HG03457 (cell line): Measurements from ENCODE around the gene PCNX2.

ENCODE experiments used
- ATAC-seq: cut with Tn5 transposase; IDR thresholded peaks from one replicate; pipeline ENCODE4 v1.9.1; 2021; ENCODE audit warnings: moderate number of reproducible peaks; ENCODE audit not compliant: unreplicated experiment

Gene PCNX2, protein sequence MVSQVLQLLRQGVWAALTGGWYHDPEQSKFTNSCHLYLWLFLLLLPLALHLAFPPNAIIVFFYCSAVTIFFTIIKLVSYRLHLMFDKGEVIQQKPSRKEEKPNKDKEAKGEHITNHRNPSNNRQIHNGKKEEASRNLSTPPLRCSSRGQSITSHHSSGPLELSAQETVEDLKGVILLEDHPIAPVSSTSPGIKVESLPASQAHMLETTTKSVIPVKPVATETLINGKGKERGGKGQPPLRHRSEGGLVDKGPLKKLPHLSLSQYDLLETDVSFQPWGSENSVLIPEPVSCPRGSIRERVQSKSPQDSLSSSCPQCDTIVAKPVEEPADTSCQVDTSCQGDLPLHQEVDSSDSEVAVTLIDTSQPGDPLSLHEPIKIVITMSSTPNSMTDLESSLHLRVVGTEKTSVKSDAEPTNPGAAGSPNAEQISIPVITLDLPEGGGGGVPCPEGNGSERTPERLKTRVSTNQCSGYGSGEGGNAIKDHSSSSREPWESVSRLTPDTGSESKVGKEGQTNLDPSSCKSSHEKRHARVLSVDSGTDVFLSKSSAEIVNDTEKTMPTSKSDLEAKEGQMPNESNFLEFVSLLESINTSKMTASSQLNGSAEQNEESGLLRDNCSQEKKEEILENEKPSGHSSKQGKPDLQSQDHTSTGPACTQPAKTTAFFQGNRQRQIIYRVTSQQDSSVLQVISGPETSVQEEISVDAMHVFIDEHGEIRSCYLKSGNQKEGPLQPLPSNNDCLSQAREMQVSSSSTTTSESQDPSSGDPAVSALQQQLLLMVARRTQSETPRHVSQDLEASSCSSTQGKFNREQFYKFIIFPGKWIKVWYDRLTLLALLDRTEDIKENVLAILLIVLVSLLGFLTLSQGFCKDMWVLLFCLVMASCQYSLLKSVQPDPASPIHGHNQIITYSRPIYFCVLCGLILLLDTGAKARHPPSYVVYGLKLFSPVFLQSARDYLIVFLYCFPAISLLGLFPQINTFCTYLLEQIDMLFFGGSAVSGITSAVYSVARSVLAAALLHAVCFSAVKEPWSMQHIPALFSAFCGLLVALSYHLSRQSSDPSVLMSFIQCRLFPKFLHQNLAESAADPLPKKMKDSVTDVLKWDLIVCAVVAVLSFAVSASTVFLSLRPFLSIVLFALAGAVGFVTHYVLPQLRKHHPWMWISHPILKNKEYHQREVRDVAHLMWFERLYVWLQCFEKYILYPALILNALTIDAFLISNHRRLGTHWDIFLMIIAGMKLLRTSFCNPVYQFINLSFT (N-terminal part only)

DNA sequence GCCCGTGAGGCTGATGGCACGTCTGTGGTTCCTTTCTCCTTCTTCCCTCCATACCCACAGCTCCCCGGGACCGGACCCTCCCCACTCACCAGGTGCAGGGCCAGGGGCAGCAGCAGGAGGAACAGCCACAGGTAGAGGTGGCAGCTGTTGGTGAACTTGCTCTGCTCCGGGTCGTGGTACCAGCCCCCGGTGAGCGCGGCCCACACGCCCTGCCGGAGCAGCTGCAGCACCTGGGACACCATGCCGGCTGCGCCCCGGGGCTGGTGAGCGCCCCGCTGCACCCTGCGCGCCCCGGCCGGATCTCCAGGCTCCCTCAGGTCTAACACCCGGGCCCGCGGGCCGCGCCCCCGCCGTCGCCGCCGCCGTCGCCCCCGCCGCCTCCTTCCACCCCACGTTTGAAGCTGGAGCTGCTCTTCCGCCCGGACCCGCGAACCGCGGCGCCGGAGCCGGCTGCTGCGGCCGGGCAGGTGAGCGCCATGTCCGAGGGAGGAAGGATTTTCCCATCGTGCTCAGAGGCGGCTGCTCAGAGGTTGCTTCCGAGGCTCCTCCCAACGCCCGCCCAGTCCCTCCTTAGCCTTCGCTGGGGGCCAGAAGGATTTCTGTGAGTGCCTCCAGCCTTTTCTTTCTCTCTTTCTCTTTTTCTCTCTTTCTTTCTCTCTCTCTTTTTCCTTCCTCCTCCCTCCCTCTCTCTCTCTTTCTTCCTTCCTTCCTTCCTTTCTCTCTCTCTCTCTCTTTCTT is at the start of gene PCNX2:
PCNX2 (minus strand) TSS at position 489 of the 738 bp plus-strand sequence; CDS start at position 242, 247 bp downstream.
- peak; percentile 96 for ATAC-seq

DNA sequence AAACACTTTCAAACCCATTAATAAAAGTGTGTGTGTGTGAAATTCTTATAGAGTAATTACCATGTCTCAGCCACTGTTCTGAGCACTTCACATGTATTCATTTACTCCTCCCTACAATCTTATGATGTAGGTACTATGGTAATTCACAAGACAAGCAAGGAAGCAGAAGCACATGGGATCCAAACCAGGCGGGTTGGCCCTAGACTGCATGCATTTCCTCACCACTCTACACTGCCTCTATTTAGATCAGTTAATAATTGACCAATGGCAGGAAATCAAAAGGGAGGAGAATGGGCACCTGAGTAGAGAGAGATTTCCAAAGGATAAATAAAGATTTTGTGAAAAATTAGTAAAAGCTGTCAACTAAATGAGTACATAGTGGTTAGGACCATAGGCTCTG is 47.7 kb upstream of the PCNX2 start:
- no peak for ATAC-seq

DNA sequence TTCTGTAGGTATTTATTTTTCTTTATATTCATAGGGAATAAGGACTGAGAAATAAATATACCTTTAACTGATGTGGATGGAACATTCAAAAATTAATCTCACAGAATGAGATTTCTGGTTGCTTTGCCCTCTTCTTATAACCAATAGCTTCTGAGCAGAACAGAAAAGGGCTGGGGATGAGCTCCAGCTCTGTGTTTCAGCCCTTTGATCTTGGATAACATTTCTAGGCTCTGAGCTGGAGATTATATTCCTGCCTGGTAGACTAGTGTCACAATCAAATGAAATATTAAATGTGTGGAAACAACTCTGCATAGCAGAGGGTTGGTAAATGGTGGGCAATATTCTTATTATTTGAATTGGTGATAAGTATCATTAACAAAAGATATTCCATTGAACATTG is 46.6 kb upstream of the PCNX2 start:
- no peak for ATAC-seq

DNA sequence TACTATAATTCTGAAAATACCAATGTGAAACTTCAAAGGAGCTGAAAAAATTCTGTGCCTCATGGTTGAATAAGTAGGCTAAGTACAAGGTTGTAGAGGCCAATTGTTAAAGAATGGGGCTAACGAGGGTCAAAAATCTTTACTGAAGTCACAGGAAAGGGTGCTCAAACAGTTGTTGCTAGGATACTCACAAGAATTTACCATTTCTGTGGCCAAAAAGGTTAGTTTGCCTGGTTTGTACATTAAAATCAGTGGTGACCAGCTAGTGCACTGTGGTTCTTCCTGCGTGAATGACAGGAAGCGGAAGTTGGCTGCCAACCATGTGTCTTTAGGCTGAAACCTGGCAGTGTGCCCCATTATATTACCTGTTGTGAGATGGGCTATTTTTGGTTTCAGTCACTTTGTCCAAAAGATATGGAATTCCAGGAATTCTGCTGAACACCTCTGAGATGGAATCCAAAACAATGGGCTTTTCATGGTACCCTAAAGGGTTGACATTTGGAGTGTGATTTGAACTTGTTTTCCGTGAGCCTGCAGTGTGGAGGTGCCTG is 45.5 kb upstream of the PCNX2 start:
- no peak for ATAC-seq

DNA sequence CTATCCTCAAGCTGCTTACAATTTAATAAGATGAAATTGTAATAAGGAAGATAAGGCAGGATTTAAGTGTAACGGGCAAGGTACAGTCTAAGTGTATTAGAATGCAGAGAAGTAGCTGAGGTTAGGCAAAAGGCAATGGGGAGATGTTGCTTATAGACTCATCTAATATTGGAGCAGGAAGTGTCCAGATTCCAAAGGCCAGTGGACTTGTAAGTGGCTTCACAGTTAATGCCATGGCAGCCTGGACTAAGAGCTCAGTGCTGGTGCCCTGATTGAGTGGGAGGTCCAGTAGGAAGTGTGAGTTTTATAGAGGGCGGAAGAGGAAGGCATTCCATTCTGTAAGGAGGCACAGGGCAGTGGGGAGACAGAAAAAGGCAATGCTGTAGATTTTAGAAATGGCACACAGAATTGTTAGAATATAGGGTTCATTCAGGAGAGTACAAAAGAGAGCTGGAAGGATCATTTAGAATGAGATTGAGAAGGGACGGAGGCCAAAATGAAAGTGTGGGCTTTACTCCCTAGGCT is 44.6 kb upstream of the PCNX2 start:
- no peak for ATAC-seq

DNA sequence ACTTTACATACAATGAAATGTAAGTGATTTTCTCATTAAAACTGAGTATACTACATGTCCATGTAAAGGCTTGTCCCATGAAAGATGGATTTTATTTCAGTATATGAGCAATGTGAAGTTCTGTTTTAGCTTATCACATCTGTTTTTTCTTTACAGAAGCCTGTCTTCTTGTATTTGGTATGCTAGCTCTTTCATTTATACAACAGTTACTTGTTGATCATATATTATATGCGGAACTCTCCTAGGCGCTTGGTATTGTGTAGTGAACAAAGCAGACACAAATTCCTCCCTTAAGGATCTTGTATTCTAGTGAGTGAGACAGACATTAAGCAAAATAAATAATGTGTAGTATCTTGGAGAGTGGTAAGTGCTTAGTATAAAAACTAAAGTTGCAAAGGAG is 42.6 kb upstream of the PCNX2 start:
- ATAC-seq = no peak

DNA sequence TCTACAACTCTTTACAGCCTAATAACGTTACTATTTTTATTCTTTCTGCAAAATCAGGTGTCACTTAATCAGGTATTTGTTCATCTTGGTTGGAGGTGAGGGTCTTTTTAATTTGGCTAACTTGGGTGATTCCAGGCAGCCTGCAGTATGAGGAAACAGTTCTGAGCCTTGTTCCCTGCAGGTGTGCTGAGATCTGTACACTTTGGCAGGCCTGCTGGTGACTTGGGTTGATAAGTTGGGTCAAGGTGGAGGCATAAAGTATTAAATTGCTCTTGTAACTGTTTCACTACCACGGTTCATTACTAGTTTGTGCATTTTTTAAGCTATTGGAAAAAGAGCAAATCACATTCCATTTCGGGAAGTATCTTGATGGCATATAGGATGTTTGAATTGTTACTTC is 42.0 kb upstream of the PCNX2 start:
- no peak for ATAC-seq

DNA sequence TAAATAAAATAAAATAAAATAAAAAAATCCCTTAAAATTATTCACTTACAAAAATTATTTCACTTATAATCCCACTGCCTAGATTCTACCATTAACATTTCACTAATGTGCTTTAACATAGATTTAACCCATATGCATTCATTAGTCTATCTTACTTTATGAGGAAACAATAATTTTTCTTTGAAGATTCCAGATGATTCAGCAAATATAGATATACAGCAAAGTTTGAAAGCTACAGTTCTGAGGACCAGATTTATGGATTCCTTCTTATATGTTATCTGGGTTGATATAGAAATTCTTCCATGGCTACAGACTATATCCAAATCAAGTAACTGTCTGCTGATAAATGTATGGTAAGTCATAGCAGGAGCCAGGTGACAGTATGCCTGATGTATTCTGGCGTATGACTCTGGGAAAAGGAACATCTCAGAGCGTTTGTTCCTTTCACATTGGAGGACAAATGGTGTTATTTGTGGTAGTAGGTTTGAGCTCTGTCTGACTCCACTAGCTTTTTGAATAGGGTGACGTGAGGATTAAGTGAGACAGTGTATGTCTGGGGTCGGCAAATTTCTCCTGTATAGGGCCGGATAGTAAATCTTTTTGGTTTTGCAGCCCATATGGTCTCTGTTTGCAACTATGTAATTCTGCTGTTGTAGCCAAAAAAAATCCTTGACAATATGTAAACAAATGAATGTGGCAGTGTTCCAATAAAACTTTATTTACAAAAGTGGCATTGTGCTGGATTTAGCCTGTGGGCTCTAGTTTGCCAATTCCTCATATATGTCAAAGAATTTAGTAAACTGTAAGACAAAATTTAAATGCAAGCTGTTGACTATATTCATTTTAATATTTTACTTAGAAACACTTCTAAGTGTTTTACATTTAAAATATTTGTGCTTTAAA is 41.3 kb upstream of the PCNX2 start:
- no peak for ATAC-seq

DNA sequence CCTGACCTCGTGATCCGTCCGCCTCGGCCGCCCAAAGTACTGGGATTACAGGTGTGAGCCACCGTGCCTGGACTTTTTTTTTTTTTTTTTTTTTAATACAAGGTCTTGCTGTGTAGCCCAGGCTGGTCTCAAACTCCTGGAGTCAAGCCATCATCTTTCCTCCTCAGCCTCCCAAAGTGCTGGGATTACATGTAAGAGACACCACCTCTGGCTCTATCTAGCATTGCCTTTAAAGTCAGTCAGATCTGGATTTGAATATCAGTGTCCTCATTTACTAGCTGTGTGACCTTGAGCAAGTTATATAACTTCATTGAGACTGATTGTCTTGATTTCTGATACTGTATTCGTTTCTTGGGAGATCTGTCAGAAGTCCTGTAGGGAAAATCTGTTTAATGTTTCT is 38.6 kb upstream of the PCNX2 start:
- ATAC-seq = no peak

DNA sequence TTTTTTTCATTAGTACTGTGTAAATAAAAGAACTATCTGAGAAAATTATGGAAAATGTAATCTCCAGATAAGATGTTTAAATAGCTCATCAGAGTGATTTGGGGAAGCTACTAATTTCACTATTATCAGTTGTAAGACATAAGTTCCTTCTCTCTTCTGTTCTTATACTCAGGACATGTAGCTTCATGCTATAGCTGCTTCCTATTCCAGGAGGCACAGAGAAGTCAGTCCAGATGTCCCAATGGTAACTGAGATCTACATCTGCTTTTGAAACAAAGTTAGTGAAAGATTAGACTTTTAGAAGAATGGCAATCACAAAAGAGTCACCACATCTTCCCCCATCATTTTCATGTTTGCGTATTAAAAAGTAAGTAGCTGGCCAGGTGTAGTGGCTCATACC is 37.6 kb upstream of the PCNX2 start:
- no peak for ATAC-seq

DNA sequence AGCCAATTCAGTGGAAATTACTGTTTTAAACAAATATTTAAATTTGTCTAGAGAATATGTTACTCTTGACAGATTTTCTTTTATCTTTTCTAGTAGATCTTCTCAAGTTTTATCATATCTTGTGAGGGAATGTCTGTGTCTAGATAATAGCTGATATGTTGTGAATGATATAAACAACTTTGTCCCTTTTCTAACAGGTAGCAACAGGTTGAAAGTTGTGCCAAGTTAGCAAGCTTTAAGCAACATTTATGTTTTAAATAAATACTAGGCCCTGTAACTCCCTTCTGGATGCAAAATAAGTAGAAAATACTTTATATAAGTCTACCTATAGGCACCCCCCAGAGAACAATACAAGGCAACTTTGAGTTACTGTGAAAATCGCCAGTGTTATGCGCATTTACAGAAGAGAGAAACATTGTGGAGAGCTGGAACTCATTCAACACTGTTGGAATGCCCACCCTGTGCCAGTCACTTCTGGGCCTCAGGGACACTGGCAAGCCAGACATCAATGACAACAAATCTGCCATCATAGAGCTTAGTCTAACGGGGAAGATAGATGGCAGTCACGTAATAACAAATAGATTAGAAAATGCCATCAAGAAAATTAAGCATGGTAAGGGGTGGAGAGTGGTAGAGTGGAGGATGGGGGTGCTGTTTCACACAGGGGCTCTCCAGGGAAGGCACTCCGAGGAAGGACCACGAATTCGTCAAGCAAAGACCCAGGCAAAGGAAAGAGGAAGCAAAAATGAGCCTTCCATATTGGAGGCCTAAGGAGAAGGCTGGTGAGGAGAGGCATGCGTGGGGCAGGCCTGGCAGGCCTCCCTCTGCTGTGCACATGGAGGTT is 36.4 kb upstream of the PCNX2 start:
- no peak for ATAC-seq

DNA sequence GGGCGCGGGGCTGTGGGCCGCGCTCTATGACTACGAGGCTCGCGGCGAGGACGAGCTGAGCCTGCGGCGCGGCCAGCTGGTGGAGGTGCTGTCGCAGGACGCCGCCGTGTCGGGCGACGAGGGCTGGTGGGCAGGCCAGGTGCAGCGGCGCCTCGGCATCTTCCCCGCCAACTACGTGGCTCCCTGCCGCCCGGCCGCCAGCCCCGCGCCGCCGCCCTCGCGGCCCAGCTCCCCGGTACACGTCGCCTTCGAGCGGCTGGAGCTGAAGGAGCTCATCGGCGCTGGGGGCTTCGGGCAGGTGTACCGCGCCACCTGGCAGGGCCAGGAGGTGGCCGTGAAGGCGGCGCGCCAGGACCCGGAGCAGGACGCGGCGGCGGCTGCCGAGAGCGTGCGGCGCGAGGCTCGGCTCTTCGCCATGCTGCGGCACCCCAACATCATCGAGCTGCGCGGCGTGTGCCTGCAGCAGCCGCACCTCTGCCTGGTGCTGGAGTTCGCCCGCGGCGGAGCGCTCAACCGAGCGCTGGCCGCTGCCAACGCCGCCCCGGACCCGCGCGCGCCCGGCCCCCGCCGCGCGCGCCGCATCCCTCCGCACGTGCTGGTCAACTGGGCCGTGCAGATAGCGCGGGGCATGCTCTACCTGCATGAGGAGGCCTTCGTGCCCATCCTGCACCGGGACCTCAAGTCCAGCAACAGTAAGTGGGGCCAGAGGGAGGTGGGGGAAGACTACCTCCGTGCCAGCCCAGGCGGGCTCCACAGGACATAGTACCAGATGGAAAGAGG is 32.8 kb upstream of the PCNX2 start:
- ATAC-seq = peak; percentile 9

DNA sequence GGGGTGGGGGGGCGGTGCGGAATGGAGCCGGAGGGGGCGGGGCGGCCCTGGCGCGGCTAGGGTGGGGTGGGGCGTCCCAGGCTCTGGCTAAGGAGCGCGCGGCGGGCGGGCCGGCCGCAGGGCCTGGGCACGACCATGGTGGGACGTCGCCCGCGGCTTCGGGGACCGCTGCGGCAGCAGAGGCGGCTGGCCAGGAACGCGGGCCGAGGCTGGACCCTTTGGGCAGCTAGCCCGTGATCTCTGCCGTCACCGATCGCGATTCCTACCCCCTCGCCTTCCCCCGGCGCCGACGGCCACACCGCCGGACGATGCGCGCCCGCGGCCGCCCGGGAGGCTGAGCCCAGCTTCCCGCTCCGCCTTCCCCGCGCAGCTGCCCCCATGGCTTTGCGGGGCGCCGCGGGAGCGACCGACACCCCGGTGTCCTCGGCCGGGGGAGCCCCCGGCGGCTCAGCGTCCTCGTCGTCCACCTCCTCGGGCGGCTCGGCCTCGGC is 32.2 kb upstream of the PCNX2 start, which contains the start of gene MAP3K21:
MAP3K21 (plus strand) TSS at position 74 of the 491 bp plus-strand sequence; CDS start at position 379, 305 bp downstream.
- peak; percentile 26 for ATAC-seq

DNA sequence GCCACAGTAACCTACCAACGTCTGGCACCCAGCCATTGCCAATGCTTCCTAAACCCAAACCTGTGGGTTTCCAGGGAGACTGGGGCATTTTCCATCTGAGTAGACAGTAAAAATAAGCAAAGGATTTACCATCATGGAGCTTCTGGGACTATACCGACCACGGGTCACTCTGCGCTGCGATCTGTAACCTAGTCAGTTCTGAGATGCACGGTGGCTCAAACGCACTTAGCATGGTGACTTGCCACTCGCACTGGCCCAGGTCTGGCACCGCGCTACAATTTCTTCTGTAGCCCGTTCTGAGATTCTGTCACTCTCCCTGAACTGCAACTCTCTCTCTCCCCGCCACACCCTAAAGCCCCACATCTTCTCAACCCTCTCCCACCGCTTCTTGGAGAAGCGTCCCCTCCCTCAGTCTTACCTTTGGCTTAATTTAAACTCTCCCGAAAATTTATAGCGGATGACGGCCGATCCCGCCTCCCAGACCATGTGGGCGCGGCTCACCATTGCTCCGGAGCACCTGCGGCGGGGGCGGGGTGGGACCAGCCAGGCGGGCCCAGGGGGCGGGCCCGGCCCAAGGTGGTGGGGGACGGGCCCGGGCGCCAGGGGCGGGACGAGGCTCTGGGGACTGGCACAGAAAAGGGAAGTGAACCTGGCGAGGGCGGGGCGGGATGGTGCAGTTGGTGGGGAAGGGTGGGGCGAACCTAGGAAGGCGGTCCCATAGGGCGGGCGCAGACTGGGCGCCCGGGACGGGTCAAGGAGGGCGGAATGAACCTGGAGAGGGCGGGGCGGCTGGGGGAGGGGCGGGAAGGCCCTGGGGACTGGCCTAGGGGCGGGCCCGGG is 31.5 kb upstream of the PCNX2 start:
- ATAC-seq = peak; percentile 93

DNA sequence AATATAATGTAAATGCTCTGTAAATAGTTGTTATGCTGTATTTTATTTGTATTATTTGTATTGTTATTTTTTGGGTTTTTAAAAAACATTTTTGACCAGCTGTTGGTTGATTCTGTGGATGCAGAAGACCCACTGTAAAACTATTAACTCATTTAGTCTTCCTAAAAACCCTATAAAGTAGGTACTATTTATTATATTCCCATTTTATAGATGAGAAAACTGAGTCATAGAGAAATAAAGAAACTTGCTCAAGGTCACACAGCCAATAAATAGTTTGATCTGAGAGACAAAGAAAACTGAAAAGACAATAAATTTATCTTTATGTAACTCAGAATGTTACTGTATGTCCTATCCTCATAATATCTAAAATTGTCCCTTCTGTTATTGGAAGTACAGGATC is 30.8 kb upstream of the PCNX2 start:
- ATAC-seq = no peak

DNA sequence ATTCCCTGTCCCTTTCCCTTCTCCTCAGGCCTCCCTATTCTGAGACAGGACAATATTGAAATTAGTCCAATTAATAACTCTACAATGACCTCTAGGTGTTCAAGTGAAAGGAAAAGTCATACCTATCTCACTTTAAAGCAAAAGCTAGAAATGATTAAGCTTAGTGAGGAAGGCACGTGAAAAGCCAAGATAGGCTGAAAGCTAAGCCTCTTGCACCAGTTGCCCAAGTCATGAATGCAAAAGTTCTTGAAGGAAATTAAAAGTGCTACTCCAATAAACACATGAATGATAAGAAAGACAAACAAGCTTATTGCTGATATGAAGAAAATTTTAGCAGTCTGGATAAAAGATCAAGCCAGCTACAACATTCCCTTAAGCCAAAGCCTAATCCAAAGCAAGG is 28.2 kb upstream of the PCNX2 start:
- ATAC-seq = no peak
